Chondrocyte (in vitro differentiated cells): ENCODE measurements around the gene TRAT1. TPM values are rescaled to one million over a fixed set of nuclear protein-coding genes. Genes with fewer than 3 reads are reported as not detected.

ENCODE experiments used
- DNase-seq: peaks from one replicate; pipeline ENCODE4 v3.0.0; 2021; ENCODE audit warnings: mixed read lengths, low spot score
- H3K27ac Mint-ChIP-seq: one replicate; pipeline ENCODE4 v1.8.0; 2021; ENCODE audit warnings: mild to moderate bottlenecking, moderate library complexity, mixed read lengths; ENCODE audit not compliant: unreplicated experiment
- H3K27me3 Mint-ChIP-seq: 2 replicates; pipeline ENCODE4 v1.8.0; 2021; ENCODE audit warnings: low read depth, mixed read lengths
- H3K36me3 Mint-ChIP-seq: 2 replicates; pipeline ENCODE4 v1.8.0; 2021; ENCODE audit warnings: low read depth, mixed read lengths
- H3K4me1 Mint-ChIP-seq: 2 replicates; pipeline ENCODE4 v1.8.0; 2021; ENCODE audit warnings: low read depth, mild to moderate bottlenecking, mixed read lengths
- H3K4me3 Mint-ChIP-seq: one replicate; pipeline ENCODE4 v1.8.0; 2021; ENCODE audit warnings: mild to moderate bottlenecking, moderate library complexity, mixed read lengths; ENCODE audit not compliant: unreplicated experiment
- H3K9me3 Mint-ChIP-seq: 2 replicates; pipeline ENCODE4 v1.8.0; 2021; ENCODE audit warnings: low read depth, mixed read lengths
- long read RNA-seq: library from polyadenylated mRNA; stranded (forward); transcript quantifications from one replicate; pipeline ENCODE4 v2.0.0, GENCODE V29; 2021
- total RNA-seq: library from RNA; stranded (reverse); gene quantifications from 3 replicates; pipeline ENCODE4 v1.2.1, GENCODE V29; 2021
- TF ChIP-seq, protein P1 (sequence below): fragments of 200-600 bp; sonication (generic); IDR thresholded peaks from 2 replicates; pipeline ENCODE4 v1.5.0; 2021; ENCODE audit warnings: antibody characterized with exemption, mild to moderate bottlenecking, moderate library complexity

Gene TRAT1, protein sequence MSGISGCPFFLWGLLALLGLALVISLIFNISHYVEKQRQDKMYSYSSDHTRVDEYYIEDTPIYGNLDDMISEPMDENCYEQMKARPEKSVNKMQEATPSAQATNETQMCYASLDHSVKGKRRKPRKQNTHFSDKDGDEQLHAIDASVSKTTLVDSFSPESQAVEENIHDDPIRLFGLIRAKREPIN
- total RNA-seq = not detected in 3 replicates
- long read RNA-seq = 0 reads

DNA sequence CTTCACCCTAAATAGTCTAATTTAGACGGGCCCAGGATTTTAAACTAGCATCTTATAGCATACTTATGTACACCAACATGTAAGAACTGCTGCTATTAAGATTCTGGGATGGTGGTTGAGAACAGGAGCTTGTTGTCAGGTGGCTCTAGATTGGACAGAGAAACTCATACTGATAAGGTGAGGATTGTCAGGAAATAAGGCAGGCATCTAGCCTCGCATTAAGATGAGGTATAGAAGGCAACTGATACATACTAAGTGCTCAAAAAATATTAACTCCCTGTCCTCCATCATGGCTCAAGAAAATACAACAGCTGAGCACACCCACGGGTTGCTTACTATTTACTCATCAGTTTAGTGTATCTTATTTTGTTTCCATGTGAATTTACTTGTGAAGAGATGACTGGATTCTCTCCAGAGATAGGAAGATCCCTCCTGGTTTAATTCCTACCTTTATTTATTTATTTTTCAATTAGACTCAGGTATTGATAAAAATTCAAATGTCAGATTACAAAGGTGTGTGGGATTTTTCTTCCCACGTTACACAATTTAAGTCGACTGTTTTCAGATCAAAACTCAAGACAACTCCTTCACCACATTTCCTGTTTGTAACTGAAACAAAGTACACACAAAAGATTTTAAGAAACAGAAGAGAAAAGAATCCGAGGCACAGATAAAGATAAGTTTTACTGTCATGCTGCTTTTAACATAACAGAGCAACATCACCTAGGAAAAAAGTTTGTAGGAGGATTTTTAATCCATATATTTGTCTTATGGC lies at the start of gene TRAT1:
TRAT1 (plus strand) TSS at position 664 of the 775 bp plus-strand sequence. CDS start 142 bp downstream, outside the sequence.
- no peaks in the 10 kb centered on the region for H3K4me1 Mint-ChIP-seq
- no peaks in the 10 kb centered on the region for H3K9me3 Mint-ChIP-seq
- no peak within 1 kb of the TSS for H3K4me3 Mint-ChIP-seq
- TF ChIP-seq, protein P1, sequence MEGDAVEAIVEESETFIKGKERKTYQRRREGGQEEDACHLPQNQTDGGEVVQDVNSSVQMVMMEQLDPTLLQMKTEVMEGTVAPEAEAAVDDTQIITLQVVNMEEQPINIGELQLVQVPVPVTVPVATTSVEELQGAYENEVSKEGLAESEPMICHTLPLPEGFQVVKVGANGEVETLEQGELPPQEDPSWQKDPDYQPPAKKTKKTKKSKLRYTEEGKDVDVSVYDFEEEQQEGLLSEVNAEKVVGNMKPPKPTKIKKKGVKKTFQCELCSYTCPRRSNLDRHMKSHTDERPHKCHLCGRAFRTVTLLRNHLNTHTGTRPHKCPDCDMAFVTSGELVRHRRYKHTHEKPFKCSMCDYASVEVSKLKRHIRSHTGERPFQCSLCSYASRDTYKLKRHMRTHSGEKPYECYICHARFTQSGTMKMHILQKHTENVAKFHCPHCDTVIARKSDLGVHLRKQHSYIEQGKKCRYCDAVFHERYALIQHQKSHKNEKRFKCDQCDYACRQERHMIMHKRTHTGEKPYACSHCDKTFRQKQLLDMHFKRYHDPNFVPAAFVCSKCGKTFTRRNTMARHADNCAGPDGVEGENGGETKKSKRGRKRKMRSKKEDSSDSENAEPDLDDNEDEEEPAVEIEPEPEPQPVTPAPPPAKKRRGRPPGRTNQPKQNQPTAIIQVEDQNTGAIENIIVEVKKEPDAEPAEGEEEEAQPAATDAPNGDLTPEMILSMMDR = no peak
- no peak for DNase-seq
- H3K27ac Mint-ChIP-seq = no peak within 1 kb of the TSS
- no peaks in the 10 kb centered on the region for H3K36me3 Mint-ChIP-seq
- H3K27me3 Mint-ChIP-seq = peaks cover 20% of the 10 kb centered on the region

DNA sequence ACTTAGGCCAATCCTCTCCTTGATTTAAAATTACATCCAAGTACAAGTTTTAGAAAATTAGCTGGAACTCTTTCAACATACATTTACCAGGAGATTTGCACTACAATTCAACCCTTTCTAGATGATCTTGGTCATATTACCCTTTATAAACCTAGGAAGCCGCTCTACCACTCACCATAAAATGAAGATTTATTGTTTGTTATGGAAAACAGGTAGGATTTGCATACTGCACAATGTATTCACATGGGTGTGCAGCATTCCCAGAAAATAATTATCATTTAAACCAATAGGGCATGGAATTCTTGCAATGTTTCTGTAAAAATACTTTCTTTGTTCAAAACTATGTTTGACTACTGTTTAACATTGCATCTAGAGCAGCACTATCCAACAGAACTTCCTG lies 46.9 kb upstream of the TRAT1 start:
- Mint-ChIP-seq H3K4me1 (no peaks in the 10 kb centered on the region), H3K27ac (no peak overlapping the region), H3K27me3 (peaks cover 15% of the 10 kb centered on the region), H3K36me3 (no peaks in the 10 kb centered on the region), H3K4me3 (no peak overlapping the region), H3K9me3 (no peaks in the 10 kb centered on the region)
- TF ChIP-seq, protein P1 = no peak
- no peak for DNase-seq

DNA sequence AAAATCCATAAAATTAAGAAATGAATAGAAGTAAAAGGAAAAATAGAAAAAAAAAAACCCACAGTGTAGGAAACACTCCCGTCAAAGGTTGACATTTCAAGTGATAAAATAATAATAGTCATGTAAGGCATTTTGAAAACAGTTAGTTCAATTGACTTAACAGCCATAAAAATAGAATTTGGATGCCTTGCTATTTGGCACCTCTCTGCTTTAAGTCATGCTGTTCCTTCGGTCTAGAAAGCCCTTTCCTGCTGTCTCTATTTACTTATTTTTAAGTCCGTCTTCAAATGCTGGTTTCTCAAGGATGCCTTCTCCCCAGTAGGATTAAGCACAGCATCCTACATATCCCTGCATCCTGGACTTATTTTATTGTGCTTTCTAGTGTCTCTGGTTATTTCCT lies 43.1 kb upstream of the TRAT1 start:
- TF ChIP-seq, protein P1 = no peak
- no peaks in the 10 kb centered on the region for H3K4me1 Mint-ChIP-seq

DNA sequence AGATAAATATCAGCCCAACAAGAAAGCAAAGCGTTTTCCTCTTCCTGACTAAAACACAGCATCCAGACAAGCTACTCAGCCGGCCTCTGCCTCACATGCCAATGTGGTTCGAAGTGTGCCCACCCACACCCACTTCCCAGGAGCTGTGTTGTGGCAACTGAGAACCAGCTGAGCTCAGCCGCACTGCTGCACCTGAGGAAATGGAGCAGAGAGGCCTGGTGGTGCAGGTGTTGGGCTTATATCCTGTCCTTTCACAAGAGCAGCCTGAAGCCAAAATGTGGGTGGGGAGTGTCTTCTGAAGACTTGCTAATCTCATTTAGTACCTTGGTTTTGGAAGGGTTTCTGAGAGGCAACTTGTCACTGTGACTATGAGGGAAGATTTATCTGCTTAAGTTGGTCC lies 42.4 kb upstream of the TRAT1 start:
- Mint-ChIP-seq H3K9me3 (no peaks in the 10 kb centered on the region), H3K4me1 (no peaks in the 10 kb centered on the region), H3K27ac (no peak overlapping the region), H3K4me3 (no peak overlapping the region), H3K27me3 (peaks cover 20% of the 10 kb centered on the region), H3K36me3 (no peaks in the 10 kb centered on the region)
- TF ChIP-seq, protein P1 = no peak
- DNase-seq = no peak

More for the DNA sequence above, 43.1 kb upstream of the TRAT1 start:
- DNase-seq = no peak
- peaks cover 13% of the 10 kb centered on the region for H3K27me3 Mint-ChIP-seq
- H3K27ac Mint-ChIP-seq = no peak overlapping the region
- H3K9me3 Mint-ChIP-seq = no peaks in the 10 kb centered on the region
- H3K4me3 Mint-ChIP-seq = no peak overlapping the region
- no peaks in the 10 kb centered on the region for H3K36me3 Mint-ChIP-seq

DNA sequence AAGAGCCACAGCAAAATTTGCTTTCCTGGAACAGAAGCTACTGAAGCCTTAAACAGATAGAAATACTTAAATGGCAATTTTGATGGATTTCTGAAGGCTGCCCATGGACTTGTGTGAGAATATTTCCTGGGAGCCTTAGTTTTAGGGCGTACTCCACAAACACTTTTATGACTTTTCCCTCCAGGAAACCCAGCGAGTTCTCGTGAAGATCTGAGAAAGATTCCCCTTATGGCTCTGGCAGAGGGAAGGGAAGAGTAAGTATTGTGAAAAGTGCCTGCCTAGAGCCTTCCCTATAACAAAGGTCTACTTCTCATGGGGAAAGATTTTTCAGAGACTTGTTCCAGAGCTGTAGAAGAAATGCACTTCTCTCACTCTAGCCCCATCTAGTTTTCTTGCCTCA lies 31.1 kb upstream of the TRAT1 start:
- H3K36me3 Mint-ChIP-seq = no peaks in the 10 kb centered on the region
- H3K9me3 Mint-ChIP-seq = peaks cover 15% of the 10 kb centered on the region
- peaks cover 5% of the 10 kb centered on the region for H3K27me3 Mint-ChIP-seq
- H3K4me1 Mint-ChIP-seq = no peaks in the 10 kb centered on the region
- H3K27ac Mint-ChIP-seq = no peak overlapping the region
- TF ChIP-seq, protein P1 = no peak
- H3K4me3 Mint-ChIP-seq = no peak overlapping the region
- no peak for DNase-seq
